HG03139 (cell line): ENCODE results near the gene CEP72.
"Not testable (repeated sequence)": the region's sequence is repeated elsewhere in the genome, so short reads cannot be mapped to it uniquely, and the experiment has no call there.

Source experiments
- ATAC-seq: cut with Tn5 transposase; IDR thresholded peaks from one replicate; pipeline ENCODE4 v1.9.1; 2021; ENCODE audit not compliant: unreplicated experiment

CEP72 gene

GRCh38 chr5:669842-670395 lies 57.8 kb downstream of the CEP72 start:
- no peak for ATAC-seq

- no peak for ATAC-seq
Observed at GRCh38 chr5:670396-671270, 58.5 kb downstream of the CEP72 start.

GRCh38 chr5:671459-672328 lies 59.6 kb downstream of the CEP72 start:
- ATAC-seq = no peak

GRCh38 chr5:672329-673160 lies 60.4 kb downstream of the CEP72 start:
- ATAC-seq = no peak

GRCh38 chr5:673161-673830 lies 61.2 kb downstream of the CEP72 start:
- ATAC-seq = no peak

- no peak for ATAC-seq
Observed at GRCh38 chr5:673831-674629, 61.9 kb downstream of the CEP72 start.

GRCh38 chr5:674630-675011 lies 62.5 kb downstream of the CEP72 start:
- ATAC-seq = no peak

- ATAC-seq = no peak
Observed at GRCh38 chr5:675111-675870, 63.2 kb downstream of the CEP72 start.

GRCh38 chr5:675871-676698 lies 63.9 kb downstream of the CEP72 start:
- no peak for ATAC-seq

GRCh38 chr5:676699-677076 lies 64.5 kb downstream of the CEP72 start:
- ATAC-seq = no peak

- ATAC-seq = no peak
Observed at GRCh38 chr5:677131-678101, 65.3 kb downstream of the CEP72 start.

- not testable (repeated sequence) for ATAC-seq
Observed at GRCh38 chr5:678521-678920, 66.4 kb downstream of the CEP72 start.

- not testable (repeated sequence) for ATAC-seq
Observed at GRCh38 chr5:679166-679895, 67.2 kb downstream of the CEP72 start.

GRCh38 chr5:680118-680795 lies 68.1 kb downstream of the CEP72 start:
- ATAC-seq = not testable (repeated sequence)

- ATAC-seq = not testable (repeated sequence)
Observed at GRCh38 chr5:680836-681235, 68.7 kb downstream of the CEP72 start.
